ENCODE measurements around the gene GRB10. TPM values are rescaled to one million over a fixed set of nuclear protein-coding genes. Genes with fewer than 3 reads are reported as not detected.
"Not testable (repeated sequence)": the region's sequence is repeated elsewhere in the genome, so short reads cannot be mapped to it uniquely, and the experiment has no call there.

The GRB10 gene
- total RNA-seq, 1 experiment from 2014 or later: 47.3 TPM

DNA sequence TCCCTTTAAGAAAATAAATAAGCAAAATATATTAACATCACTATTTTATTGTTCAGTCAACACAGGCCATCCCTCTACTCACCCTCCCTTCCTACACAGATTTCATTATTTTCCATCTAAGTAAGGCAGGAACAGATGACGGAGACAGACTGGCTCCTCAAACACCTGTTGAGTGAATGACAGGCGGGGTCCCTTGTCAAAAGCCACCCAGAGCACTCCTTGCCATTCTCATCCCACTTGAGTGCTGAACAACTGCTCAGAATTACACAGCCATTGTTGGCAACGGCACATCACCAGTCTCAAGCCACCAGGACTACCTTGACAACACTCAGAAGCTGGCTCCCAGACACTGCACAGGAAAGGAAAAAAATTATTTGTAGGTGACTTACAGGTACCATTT lies 3.3 kb downstream of the GRB10 start:
- DNase-seq (ENCODE audit: low spot score): no peak

DNA sequence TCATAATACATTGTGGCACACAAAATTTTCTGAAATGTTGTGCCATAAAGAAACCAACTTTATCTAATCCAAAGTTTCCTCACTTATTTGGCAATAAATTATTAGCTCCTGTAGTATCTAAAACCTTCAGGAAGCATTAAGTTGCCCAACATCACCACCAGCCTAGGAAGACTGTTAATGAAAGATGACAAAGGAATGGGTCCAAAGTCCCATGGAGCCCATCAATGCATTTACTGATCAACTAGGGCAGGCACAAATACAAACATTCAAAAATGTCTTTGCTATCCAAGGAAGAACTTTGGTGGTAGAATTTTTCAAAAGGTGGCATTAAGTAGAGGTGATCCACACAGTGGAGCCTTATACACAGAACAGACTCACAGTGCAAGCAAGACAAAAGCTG lies 4.5 kb downstream of the GRB10 start:
- DNase-seq (ENCODE audit: low spot score): no peak

DNA sequence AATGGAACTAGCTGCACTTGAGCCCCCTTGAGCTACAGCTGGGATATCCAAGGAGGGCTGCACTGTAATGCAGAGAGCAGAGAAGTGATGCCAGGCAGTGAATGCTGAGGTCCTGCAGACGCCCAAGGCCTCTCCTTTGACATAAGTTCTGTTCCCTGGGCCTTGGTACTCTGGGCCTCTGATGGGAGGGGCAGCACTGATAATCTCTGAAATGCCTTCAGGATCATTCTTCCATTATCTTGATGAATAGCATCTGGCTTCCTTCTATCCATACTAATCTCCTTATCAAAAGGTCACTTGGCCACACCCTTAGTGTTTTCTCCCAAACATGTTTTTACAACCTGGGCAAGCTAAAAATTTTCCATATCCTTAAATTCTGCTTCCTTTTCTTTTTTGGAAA lies 6.9 kb downstream of the GRB10 start:
- DNase-seq (ENCODE audit: low spot score): no peak

DNA sequence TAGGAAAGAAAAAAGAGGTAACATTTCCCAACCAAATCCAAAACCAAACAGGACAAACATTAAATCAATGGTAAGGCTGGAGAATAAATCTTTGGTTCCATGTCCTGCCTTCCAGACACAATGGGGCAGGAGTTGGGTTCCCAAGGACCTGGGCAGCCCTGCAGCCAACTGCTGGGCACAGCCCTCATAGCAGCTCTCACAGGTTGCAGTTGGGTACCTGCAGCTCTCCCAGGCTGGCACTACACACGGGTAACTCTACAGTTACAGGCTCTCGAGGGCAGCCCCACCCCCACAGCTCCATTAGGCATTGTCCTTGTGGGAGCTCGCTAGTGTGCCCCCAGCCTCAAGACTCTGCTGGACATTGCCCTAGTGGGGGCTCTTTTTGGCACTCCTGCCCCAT lies 7.5 kb downstream of the GRB10 start:
- no peak for DNase-seq (ENCODE audit: low spot score)

DNA sequence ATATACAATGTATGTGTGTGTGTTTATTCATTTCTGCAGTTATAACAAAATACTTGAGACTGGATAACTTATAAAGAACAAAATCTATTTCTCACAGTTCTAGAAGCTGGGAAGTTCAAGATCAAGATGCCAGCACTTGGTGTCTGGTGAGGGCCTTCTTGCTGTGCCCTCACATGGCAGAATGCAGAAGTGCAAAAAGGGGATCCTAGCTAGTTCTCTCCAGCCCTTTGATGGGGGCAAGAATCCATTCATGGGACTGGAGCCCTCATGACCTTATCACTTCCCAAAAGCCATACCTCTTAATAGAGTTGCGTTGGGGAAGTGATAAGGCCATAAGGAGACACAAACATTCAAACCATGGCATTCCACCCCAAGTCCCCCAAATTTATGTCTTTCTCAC lies 8.4 kb downstream of the GRB10 start:
- no peak for DNase-seq (ENCODE audit: low spot score)

DNA sequence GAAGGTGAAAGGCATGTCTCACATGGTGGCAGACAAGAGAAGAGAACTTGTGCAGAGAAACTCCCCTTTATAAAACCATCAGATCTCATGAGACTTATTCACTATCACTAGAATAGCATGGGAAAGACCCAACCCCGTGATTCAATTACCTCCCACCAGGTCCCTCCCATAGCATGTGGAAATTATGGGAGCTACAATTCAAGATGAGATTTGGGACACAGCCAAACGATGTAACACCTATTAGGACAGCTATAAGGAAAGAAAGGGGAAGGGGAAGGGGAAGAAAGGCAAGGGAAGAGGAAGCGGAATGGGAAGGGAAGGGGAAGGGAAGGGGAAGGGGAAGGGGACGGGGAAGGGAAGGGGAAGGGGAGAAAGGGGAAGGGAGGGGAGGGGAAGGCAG lies 9.6 kb downstream of the GRB10 start:
- DNase-seq (ENCODE audit: low spot score): not testable (repeated sequence)

DNA sequence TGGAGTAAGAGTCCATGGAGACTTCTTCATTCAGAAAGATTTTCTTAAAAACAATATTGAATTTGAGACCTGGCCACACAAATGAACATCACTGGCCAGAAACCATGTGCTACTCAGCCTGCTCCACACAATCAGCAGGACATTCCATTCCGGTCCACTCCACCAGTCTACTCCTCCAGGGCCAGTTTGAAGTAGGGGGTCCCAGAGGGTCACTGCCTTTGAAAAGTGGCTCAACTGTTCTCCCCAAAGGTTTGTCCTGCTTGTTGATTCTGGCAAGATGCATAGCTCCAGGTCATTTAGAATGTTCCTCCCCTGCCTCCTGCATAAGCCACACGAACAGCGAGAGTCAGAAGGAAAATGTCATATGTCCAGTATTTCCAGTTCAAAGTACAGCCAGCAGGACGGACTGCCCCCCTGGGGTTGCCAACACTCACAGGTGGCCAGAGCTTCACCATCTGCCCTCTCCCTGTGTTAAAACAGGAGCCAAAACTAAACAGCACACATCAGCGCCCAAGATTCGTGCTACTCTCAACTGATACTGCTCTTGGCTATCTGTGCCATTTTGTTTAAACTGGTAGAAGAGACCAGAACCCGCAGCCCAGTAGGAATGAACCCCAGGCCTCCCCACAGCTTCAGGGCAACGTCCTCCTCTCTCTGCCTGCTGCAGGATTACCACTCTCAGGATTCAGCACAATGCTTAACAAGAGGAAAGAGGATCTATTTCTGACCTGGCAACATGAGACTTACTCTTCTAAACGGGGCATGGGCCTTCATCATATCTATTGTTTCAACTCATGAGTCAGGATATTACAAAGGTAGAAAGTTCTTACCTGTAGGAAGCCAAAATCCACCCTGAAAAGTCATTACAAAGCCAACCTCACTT lies 11.3 kb downstream of the GRB10 start:
- no peak for DNase-seq (ENCODE audit: low spot score)

DNA sequence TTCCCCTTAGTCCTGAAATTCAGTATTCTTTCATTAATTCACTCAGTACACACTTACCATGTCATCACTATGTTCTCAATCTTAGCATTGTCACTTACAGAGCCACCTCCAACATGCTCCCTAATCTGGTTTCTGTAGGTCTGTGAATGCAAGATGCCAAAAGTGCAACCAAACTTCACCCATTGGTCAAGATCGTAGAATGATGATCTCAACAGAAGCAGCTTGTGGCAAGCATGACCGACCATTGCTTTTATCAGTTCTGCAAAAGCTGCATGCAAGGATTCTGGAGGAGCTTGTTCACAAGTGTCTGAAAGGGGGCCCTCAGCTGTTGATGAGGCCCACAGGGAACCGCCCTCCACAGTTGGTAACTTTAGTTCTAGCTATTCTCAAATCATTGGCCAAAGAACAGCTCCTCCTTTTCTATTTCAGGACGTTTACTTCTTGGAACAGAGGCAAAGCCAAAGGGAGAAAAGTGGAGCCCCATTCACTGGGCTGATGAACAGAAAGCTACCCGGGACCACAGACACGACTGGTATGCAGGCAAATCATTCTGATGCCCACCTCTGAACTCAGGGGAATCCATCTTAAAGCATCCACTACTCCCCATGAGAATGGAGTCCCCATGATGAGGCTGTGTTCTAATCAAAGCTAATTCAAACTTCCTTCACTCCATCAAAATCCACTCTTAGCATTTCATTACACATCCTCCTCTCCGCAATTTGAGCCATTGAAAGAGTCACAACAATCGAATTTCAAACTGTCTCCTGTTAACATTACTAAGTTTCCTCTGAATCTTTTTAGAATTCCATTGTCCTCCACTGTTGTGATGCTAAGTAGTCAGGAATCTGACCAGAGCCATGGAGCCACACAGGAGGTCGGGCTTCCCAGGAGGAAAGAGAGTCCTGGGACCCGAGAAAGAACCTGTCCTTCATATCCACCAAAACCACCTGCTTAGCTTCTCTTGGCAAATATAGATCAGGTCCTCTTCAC lies 13.9 kb downstream of the GRB10 start:
- no peak for DNase-seq (ENCODE audit: low spot score)

GRCh38 chr7:50766849-50767207 lies 15.9 kb downstream of the GRB10 start:
- no peak for DNase-seq (ENCODE audit: low spot score)

GRCh38 chr7:50766106-50766848 lies 16.4 kb downstream of the GRB10 start:
- no peak for DNase-seq (ENCODE audit: low spot score)

GRCh38 chr7:50762337-50762736 lies 20.4 kb downstream of the GRB10 start:
- no peak for DNase-seq (ENCODE audit: low spot score)

- DNase-seq (ENCODE audit: low spot score): no peak
Measured at GRCh38 chr7:50761713-50762112, 21.0 kb downstream of the GRB10 start.

DNA sequence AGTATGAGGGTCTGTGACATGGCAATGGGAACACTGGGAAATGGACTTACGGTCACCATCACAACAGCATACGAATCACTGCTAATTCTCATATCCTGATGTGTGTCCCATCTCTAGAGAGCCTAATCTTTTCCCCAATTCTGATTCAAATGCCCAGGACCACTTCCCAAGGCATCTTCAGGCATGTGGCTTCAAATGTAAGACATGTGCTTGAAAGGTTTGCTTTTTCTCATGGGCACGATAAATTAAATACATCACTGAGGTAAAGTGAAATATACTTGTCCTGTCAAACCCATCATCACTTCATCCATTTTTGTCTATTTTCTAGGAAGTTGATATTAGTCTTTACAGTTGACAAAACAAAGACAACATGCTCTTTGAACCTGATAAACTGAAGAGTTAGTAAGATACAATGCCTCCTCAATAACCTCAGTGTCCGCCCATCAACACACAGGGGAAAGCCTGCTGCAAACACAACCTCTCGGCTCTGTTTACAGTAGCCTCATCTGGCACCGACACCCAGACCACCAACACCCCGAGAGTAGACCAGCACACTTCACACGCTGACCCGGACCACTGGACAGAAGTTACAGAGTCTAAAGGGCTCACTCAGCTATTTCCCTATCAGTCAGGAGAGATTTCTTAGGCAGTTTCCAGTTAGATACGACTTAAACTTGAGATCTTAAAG lies 24.8 kb downstream of the GRB10 start:
- DNase-seq (ENCODE audit: low spot score): no peak

GRCh38 chr7:50756180-50756579 lies 26.5 kb downstream of the GRB10 start:
- no peak for DNase-seq (ENCODE audit: low spot score)

GRCh38 chr7:50754684-50755083 lies 28.0 kb downstream of the GRB10 start:
- no peak for DNase-seq (ENCODE audit: low spot score)

DNA sequence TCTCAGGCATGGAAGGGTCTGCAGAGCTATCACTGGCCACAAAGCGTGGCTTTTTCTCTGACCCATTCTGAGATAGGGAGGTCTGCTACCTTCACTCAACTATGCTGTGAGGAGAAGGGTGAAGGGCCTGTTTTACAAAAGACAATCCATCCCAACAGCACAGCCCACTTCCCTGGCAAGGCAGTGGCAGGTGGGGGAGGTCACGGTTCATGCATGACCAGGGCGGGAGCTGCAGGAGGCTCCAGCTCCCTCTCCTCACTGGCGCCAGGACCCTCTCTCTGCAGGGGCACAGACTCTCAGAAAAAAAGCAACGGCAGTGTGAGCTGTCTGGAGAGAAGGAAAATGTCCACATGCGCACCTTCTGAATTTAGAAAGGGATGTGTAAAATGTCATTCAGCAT lies 28.5 kb downstream of the GRB10 start:
- DNase-seq (ENCODE audit: low spot score): no peak

DNA sequence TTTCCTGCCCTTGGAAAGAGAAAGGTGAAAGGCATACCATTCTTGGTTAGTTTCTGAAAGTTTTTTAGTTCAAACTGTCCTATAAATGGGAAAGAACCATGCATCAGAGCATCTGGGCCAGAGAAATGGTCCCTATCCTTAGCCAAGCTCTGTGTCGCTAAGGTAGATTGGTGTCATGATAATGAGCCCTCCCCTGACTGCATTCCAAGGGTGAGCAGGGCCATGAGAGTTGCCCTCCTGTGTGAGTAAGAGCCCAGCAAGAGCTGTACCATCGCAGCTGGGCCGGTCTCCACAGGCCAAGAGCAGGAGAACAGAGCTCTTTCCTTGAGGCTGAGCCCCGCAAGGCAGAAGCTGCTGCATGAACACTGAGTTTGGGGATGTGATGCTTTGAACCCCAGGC lies 30.3 kb downstream of the GRB10 start:
- DNase-seq (ENCODE audit: low spot score): no peak

DNA sequence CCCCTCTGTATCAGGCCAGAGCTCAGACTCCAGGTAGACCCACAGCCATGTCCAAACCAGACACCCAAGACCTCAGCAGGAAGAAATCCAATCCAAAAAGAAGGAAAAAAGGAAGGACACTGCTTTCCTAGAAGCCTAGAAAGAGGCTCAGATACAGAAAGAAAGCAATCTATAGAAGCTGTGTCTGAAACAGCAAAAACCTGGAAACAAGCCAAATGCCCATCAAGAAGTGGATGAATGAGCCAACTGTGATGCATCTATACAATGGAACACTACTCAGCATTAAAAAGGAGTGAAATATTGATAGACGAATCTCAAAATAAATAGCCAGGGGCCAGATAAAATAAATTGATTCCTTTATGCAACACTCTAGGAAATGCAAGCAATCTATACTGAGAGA lies 31.6 kb downstream of the GRB10 start:
- no peak for DNase-seq (ENCODE audit: low spot score)

DNA sequence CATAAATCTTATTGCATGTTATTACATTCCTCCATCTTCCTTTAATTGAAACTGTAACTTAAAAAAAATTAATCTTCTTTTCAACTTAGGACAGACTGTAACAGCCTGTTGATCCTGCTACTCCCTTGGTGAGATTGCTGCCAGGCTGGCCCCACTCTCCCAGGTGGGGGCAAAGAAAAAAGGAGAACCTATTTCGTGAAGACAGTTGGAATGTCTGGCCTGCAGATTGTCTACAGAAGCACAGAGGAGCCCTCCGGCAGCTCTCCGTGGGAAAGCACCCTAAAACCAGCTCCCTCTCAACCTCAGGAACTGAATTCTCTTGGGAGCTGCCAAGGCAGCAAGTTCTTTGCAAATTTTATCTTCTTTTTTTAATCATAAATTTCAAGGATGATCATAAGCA lies 32.8 kb downstream of the GRB10 start:
- DNase-seq (ENCODE audit: low spot score): no peak

- DNase-seq (ENCODE audit: low spot score): no peak
Measured at GRCh38 chr7:50748472-50748871, 34.2 kb downstream of the GRB10 start.

DNA sequence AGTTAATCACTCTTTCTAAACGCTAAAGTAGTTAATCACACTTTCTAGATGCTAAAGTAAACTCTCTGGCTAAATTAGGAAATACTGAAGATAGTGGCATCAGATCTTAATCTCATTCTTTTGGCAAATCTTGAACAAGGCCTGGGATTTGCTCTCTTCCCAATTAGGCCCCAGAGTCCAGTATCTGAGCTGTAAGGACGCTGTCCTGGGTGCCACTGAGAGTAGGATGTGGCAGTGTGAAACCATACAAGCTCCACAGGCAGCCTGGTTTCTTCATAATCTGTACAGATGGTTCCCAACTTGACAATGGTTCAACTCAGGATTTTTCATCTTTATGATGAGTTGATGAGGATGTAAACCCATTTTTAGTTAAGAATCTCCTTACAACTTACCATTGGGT lies 36.9 kb downstream of the GRB10 start:
- no peak for DNase-seq (ENCODE audit: low spot score)

DNA sequence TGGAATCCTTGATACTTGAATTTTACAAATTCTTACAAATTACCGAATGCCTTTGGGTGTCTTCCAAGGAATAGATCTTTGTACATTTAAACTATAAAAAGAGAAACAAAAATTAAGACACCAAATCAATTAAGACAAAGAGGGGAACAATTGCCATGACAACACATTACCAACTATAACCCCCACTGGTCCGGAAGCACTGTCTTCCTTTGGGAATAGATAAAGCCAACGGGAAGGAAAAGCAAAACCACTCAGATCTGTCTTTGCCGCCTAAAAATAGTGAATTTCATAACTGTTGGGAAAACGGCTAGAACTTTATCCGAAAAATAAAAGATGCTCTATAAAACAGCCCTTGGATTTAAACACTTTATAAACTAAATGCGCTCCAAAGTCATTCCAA lies 37.4 kb downstream of the GRB10 start:
- DNase-seq (ENCODE audit: low spot score): no peak

Data from H4 (cell line).